Lower leg skin (tissue), 3 donors: ENCODE data around the gene SLC41A1.

ENCODE experiments used
- CTCF ChIP-seq, 3 donors: fragments of 450-650 bp; IDR thresholded peaks; one replicate each; pipeline ENCODE4 v1.5.1; 2016; ENCODE audit warnings: antibody characterized with exemption in 3 of 3, mild to moderate bottlenecking in 3 of 3, moderate library complexity in 2 of 3
- POLR2A ChIP-seq, 2 donors: fragments of 450-650 bp; IDR thresholded peaks; one replicate each; pipeline ENCODE4 v1.6.1; 2016 to 2017; ENCODE audit warnings: antibody characterized with exemption in 2 of 2, mild to moderate bottlenecking in 1 of 2, moderate library complexity in 1 of 2

- TF ChIP-seq CTCF (IDR thresholded peaks at IDR 0.05) (no peak), POLR2A (IDR thresholded peaks at IDR 0.05) (no peak)
These were observed 43.4 kb upstream of the SLC41A1 start for GRCh38 chr1:205856433-205856832.
